ENCODE results near the gene FUCA1.
"Not testable (repeated sequence)": the region's sequence is repeated elsewhere in the genome, so short reads cannot be mapped to it uniquely, and the experiment has no call there.

The FUCA1 gene

DNA sequence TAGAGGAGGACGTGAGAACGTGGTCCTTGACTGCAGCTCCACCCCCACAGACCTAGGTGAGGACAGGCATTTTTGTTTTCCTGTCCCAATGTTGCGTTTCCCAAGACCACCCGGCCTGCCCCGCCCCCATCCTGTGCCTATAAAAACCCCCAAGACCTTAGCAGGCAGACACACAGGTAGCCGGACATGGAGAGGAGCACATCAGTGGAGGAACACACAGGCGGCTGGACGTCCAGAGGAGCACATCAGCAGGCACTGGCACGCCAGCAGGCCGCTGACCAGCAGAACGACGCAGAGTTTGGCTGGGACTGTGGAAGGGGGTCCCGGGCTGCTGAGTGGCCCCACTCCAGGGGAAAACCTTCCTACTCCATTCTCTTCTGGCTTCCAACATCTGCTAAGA, 30.2 kb downstream of the FUCA1 start:
- no peak overlapping the region for H3K4me3 ChIP-seq (ENCODE audit: low read depth, low read length)
- H3K9me3 ChIP-seq (ENCODE audit: control insufficient read depth, low read length), result no peaks in the 10 kb centered on the region
- H3K4me1 ChIP-seq, result no peaks in the 10 kb centered on the region
- peak overlapping the region; percentile 62 for H3K4me2 ChIP-seq (ENCODE audit: low read length)
- no peaks in the 10 kb centered on the region for H3K79me2 ChIP-seq
- H3K9ac ChIP-seq, result no peak overlapping the region
- peak overlapping the region; percentile 64 for H2AFZ ChIP-seq
- TF ChIP-seq, protein P1, sequence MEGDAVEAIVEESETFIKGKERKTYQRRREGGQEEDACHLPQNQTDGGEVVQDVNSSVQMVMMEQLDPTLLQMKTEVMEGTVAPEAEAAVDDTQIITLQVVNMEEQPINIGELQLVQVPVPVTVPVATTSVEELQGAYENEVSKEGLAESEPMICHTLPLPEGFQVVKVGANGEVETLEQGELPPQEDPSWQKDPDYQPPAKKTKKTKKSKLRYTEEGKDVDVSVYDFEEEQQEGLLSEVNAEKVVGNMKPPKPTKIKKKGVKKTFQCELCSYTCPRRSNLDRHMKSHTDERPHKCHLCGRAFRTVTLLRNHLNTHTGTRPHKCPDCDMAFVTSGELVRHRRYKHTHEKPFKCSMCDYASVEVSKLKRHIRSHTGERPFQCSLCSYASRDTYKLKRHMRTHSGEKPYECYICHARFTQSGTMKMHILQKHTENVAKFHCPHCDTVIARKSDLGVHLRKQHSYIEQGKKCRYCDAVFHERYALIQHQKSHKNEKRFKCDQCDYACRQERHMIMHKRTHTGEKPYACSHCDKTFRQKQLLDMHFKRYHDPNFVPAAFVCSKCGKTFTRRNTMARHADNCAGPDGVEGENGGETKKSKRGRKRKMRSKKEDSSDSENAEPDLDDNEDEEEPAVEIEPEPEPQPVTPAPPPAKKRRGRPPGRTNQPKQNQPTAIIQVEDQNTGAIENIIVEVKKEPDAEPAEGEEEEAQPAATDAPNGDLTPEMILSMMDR (IDR thresholded peaks at IDR 0.05), result no peak
- H3K27me3 ChIP-seq (ENCODE audit: control insufficient read depth, insufficient read depth, low read length), result no peaks in the 10 kb centered on the region
- no peaks in the 10 kb centered on the region for H3K36me3 ChIP-seq (ENCODE audit: control insufficient read depth, insufficient read depth, low read length)
- no peak overlapping the region for H3K27ac ChIP-seq

DNA sequence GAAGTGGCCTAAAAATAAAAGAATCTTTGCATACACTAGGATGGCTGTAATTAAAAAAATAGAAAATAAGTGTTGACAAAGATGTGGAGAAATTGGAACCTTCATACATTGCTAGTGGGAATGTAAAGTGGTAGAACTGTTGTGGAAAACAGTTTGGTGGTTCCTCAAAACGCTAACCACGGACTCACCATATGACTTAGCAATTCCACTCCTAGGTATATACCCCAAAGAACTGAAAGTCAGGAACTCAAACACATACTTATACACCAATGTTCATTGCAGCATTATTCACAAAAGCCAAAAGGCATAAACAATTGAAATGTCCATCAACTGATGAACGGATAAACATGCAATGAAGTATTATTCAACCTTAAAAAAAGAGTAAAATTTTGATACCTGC, 32.1 kb downstream of the FUCA1 start:
- TF ChIP-seq, protein P1 (IDR thresholded peaks at IDR 0.05), result no peak
- H3K4me2 ChIP-seq (ENCODE audit: low read length), result no peak overlapping the region
- no peak overlapping the region for H2AFZ ChIP-seq
- H3K9ac ChIP-seq, result no peak overlapping the region
- H3K4me3 ChIP-seq (ENCODE audit: low read depth, low read length), result no peak overlapping the region
- no peaks in the 10 kb centered on the region for H3K79me2 ChIP-seq
- H3K4me1 ChIP-seq, result no peaks in the 10 kb centered on the region
- no peaks in the 10 kb centered on the region for H3K27me3 ChIP-seq (ENCODE audit: control insufficient read depth, insufficient read depth, low read length)
- H3K36me3 ChIP-seq (ENCODE audit: control insufficient read depth, insufficient read depth, low read length), result no peaks in the 10 kb centered on the region
- H3K27ac ChIP-seq, result no peak overlapping the region
- H3K9me3 ChIP-seq (ENCODE audit: control insufficient read depth, low read length), result no peaks in the 10 kb centered on the region

DNA sequence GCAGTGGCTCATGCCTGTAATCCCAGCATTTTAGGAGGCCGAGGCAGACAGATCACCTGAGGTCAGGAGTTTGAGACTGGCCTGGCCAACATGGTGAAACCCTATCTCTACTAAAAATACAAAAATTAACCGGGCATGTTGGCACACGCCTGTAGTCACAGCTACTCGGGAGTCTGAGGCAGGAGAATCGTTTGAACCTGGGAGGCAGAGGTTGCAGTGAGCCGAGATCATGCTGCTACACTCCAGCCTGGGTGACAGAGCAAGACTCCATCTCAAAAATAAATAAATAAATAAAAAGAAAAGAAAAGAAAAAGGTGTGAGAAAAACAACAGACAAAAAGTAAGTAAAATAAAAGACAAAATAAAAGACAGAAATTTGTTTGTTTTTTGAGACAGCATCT, 33.9 kb downstream of the FUCA1 start:
- peak overlapping the region; percentile 17 for H2AFZ ChIP-seq
- not testable (repeated sequence) for H3K36me3 ChIP-seq (ENCODE audit: control insufficient read depth, insufficient read depth, low read length); H3K9me3 ChIP-seq (ENCODE audit: control insufficient read depth, low read length); H3K4me1 ChIP-seq; H3K79me2 ChIP-seq; H3K27me3 ChIP-seq (ENCODE audit: control insufficient read depth, insufficient read depth, low read length); H3K27ac ChIP-seq; H3K9ac ChIP-seq; H3K4me2 ChIP-seq (ENCODE audit: low read length); H3K4me3 ChIP-seq (ENCODE audit: low read depth, low read length)

DNA sequence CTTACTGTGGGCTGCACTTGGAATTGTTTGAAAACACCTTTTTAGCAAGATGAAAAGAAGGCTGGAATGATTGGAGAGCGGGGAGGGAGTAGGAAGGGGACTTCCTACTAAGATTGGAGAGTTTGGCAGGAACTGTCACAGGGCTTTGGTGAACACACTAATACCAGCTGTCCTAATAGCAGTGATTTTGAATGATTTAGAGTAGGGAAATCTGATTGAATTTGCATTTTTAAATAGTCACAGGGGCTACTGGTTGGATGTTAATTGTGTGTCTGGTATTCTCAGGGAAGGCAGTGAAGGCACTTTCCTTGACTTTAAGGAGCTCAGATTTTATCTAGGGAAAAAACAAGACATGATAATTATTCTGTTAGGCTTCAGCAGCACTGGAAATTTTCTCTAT, 40.4 kb downstream of the FUCA1 start:
- no peaks in the 10 kb centered on the region for H3K27me3 ChIP-seq (ENCODE audit: control insufficient read depth, insufficient read depth, low read length)
- no peak overlapping the region for H2AFZ ChIP-seq
- H3K9me3 ChIP-seq (ENCODE audit: control insufficient read depth, low read length), result no peaks in the 10 kb centered on the region
- no peak overlapping the region for H3K4me2 ChIP-seq (ENCODE audit: low read length)
- no peak overlapping the region for H3K4me3 ChIP-seq (ENCODE audit: low read depth, low read length)
- no peak overlapping the region for H3K9ac ChIP-seq
- TF ChIP-seq, protein P1 (IDR thresholded peaks at IDR 0.05), result no peak
- no peak overlapping the region for H3K27ac ChIP-seq
- H3K4me1 ChIP-seq, result no peaks in the 10 kb centered on the region
- no peaks in the 10 kb centered on the region for H3K79me2 ChIP-seq
- H3K36me3 ChIP-seq (ENCODE audit: control insufficient read depth, insufficient read depth, low read length), result no peaks in the 10 kb centered on the region

DNA sequence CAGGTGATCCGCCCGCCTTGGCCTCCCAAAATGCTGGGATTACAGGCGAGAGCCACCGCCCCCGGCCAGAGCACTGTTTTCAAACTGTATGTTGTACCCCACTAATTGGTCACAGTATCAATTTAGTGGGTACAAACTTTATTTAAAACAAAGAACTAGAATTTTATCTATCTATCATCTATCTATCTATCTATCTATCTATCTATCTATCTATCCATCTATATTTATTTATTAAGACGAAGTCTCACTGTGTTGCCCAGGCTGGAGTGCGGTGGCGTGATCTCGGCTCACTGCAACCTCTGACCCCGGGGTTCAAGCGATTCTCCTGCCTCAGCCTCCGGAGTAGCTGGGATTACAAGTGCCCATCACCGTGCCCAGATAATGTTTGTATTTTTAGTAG, 41.5 kb downstream of the FUCA1 start:
- H3K79me2 ChIP-seq; H3K27me3 ChIP-seq (ENCODE audit: control insufficient read depth, insufficient read depth, low read length); H3K36me3 ChIP-seq (ENCODE audit: control insufficient read depth, insufficient read depth, low read length); H3K4me2 ChIP-seq (ENCODE audit: low read length); H3K27ac ChIP-seq; H3K9me3 ChIP-seq (ENCODE audit: control insufficient read depth, low read length); H2AFZ ChIP-seq; H3K9ac ChIP-seq; H3K4me1 ChIP-seq; H3K4me3 ChIP-seq (ENCODE audit: low read depth, low read length): not testable (repeated sequence)

DNA sequence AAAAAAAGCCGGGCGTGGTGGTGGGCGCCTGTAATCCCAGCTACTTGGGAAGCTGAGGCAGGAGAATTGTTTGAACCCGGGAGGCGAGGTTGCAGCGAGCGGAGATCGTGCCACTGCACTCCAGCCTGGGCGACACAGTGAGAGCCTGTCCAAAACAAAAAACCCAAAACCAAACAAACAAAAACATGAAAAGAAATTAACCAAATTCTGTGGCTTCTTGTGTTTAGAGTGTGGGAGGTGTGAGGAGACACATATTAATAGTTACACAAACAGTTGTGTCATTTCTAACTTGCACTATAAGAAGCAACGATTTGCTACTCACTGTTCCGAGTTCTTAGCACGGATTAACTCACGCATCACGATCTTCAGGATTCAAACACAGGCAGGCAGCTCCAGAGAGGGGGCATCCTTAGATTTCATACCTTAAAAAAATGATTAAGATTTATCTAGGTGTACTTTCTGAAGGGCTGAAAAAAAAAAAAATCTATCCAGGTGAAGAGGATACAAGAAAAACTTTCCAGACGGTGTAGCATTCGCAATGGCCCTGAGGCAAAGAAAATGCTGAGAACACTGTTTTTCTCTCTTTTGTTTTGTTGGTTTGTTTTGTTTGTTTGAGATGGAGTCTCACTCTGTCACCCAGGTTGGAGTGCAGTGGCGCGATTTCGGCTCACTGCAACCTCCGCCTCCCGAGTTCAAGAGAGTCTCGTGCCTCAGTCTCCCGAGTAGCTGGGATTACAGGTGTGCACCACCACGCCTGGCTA, 42.1 kb downstream of the FUCA1 start:
- Histone ChIP-seq H3K79me2 (no peaks in the 10 kb centered on the region), H3K36me3 (ENCODE audit: control insufficient read depth, insufficient read depth, low read length) (no peaks in the 10 kb centered on the region), H3K4me1 (no peaks in the 10 kb centered on the region), H3K4me2 (ENCODE audit: low read length) (peak overlapping the region; percentile 90), H3K9ac (no peak overlapping the region), H3K9me3 (ENCODE audit: control insufficient read depth, low read length) (no peaks in the 10 kb centered on the region), H2AFZ (peak overlapping the region; percentile 93), H3K27me3 (ENCODE audit: control insufficient read depth, insufficient read depth, low read length) (no peaks in the 10 kb centered on the region), H3K4me3 (ENCODE audit: low read depth, low read length) (peak overlapping the region; percentile 99), H3K27ac (peak overlapping the region; percentile 90)
- TF ChIP-seq, protein P1 (IDR thresholded peaks at IDR 0.05), result no peak
